ENCODE measurements around the gene HBS1L.

GRCh38 chr6:134932098-134932497 is 122.5 kb downstream of the HBS1L start:
- TF ChIP-seq POLR2A (IDR thresholded peaks at IDR 0.05; ENCODE audit: low read depth, low read length) (no peak), POLR2AphosphoS5 (IDR thresholded peaks at IDR 0.05; ENCODE audit: low read depth, low read length) (no peak), TAF1 (IDR thresholded peaks at IDR 0.05; ENCODE audit: low read depth, low read length) (no peak)
